GM21576 (cell line): ENCODE results near the gene PRKCA.

Experiments
- ATAC-seq: cut with Tn5 transposase; IDR thresholded peaks from one replicate; pipeline ENCODE4 v1.9.1; 2021; ENCODE audit warnings: mild to moderate bottlenecking, moderate library complexity; ENCODE audit not compliant: unreplicated experiment

PRKCA gene

GRCh38 chr17:66781135-66781534 is 478.7 kb downstream of the PRKCA start:
- ATAC-seq = no peak

GRCh38 chr17:66782851-66783250 is 480.4 kb downstream of the PRKCA start:
- no peak for ATAC-seq

- no peak for ATAC-seq
Observed at GRCh38 chr17:66783656-66784381, 481.4 kb downstream of the PRKCA start.

DNA sequence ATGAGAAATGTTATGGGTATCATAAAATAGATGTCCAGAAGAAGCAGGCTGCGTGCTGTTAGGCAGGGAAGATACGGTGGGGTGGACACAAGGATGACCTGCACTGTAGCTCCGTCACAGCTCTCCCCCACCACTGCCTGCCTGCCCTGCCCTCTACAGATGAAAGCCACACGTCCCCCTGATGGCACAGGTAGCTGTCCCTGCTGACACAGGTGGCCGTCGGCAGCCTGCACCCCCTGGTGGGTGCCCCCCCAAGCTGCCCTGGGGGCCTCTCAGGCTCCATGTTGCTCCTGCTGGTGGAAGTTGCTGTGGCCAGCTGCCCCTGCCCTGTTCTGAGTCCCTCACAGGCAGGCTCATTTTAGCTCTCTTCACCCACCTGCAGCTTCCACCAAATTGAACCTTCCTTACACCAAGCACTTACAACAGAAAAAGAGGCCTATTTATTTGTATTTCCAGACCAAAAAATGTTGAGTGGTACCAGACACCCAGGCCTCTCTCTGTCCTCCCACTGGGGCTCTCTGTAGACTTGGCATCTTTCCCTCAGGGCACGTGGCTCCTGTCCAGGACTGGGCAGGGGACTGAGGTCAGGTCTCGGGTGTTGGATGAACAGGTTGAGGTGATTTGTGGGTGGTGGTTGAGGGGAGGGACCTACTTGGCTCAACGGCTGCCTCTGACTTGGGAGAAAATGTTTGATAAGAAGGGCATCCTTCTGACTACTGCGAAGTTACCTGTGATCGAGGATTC is 482.4 kb downstream of the PRKCA start:
- ATAC-seq = no peak

GRCh38 chr17:66786107-66786506 is 483.7 kb downstream of the PRKCA start:
- ATAC-seq = no peak

DNA sequence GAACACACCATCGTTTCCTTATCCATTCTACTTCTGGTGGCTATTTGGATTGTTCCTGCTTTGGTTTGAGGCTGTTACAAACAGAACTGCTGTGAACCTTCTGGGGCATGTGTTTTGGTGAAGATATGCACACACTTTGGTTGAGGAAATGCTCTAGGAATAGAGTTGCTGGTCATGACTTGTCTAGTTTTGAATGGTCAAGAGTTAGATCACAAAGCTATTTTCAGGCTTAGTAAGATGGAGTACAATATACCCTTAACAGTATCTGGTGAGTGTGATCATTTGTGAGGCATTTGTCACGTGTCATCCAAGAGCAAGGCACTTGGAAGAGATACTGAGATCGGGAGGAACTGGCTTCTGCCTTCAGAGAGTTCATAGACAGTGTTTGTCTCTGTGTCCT is 485.5 kb downstream of the PRKCA start:
- no peak for ATAC-seq

DNA sequence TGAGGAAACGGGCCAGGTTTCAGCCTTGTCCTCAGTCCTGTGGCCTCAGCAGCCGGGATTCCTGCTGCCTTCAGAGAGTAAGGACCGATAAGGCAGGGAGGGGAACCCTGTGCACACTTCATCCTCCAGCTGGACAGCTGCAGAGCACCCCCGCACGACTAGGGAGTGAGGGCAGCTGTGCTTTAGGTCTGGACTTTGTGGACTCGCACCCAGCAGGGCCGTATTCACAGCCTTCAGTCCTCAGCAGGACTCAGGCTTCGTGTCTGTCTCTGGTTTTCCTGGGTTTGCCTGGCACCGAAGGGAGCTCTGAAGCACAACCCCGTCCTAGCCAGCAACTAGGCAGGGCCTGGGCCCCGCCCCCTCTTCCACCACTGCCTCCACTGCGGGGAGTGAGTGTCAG is 486.7 kb downstream of the PRKCA start:
- ATAC-seq = no peak

DNA sequence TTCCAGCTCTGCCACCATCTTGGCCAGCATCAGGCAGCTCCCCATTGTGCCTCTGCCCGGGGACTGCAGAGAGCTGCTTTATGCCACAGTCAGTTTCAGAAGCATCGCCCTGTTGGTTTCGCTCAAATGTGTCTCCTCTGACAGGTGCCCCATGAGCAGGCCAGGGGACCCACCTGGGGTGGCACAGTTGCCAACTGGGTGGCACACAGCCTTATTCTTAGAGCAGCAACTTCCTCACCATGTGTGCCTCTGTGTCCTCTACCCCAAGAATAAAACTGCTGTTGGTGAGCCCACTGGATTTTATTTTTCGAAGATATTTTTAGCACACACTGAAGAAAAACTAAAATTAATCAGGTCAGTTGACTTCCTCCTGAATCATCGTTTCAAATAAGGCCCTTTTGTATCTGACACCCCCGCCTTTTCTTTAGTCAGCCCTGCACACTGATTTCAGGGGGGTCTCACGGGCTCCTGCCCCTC is 487.6 kb downstream of the PRKCA start:
- no peak for ATAC-seq

- no peak for ATAC-seq
Observed at GRCh38 chr17:66790501-66791061, 488.2 kb downstream of the PRKCA start.

DNA sequence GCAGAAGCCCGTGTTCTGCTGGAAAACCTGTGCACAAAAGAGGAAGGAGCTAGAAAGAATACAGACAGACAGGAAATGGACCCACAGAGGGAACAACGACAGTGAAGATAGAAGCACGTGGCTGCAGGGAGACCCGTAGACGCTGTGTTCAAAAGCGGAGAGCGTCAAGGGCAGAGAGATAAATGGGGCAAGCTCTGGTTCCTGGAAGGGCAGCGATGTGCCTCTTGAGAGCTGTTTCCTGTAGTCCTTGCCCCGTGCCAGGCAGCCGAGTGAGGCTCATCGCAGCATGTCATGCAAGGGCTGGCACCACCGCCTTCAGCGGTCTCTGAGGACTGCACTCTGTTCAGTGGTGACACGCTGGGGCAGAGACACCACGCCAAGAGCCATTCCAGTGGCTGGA is 488.9 kb downstream of the PRKCA start:
- ATAC-seq = no peak

DNA sequence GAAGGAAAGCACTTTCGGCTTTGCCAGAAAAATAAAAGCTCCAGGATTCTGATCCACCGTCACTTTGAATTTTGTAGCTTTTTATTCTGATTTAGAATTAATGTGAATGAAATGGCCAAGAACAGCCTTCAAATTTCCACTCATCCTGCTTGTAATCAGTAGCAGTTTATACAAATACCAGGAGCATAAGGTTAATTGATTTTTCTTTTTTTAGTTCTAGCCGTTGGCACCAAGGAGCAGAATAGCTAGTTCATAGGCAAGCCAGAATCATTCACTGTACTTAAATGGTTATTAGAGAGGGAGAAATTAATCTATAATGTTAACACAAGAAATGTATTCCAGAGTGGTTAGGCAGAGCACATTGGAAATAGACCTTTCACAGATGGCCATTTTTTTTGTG is 491.4 kb downstream of the PRKCA start:
- ATAC-seq = no peak

DNA sequence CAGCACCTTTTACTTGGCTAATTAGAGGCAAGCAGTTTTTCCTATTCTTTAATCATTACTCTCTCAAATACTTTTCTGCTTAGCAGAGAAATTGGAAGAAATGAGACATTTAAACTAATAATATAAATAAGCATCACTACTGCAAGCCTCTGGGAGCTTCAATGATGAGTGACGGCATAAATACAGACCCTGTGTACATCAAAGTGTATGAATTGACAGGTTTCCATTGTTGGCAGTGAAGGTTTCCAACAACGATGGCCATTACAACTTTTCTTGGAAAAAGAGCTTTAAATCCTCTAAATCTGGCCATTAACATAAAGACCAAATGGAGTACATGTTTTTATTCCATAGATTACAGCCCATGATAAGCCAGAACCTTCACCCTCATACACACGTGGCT is 493.1 kb downstream of the PRKCA start:
- ATAC-seq = no peak

- no peak for ATAC-seq
Observed at GRCh38 chr17:66799849-66800537, 497.6 kb downstream of the PRKCA start.

GRCh38 chr17:66803474-66803951 is 501.1 kb downstream of the PRKCA start:
- no peak for ATAC-seq

DNA sequence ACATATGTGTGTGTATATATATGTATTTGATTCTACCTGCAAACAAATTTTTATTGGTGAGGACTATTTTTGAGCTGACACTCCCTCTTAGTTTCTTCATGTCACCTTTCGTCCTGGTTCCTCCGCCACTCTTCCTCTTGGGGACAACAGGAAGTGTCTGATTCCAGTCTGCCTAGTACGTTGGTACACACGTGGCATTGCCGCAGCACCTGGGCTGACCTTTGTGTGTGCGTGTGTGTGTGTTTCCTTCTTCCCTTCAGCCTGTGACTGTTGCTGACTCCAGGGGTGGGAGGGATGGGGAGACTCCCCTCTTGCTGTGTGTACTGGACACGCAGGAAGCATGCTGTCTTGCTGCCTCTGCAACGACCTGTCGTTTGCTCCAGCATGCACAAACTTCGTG is 503.2 kb downstream of the PRKCA start:
- ATAC-seq = no peak

GRCh38 chr17:66807182-66807581 is 504.8 kb downstream of the PRKCA start:
- ATAC-seq = no peak

- no peak for ATAC-seq
Observed at GRCh38 chr17:66809408-66809807, 507.0 kb downstream of the PRKCA start.

GRCh38 chr17:66810951-66811682 is 508.7 kb downstream of the PRKCA start:
- no peak for ATAC-seq

GRCh38 chr17:66811683-66812054 is 509.3 kb downstream of the PRKCA start:
- ATAC-seq = no peak

- no peak for ATAC-seq
Observed at GRCh38 chr17:66812571-66812970, 510.2 kb downstream of the PRKCA start.

GRCh38 chr17:66813296-66813695 is 510.9 kb downstream of the PRKCA start:
- ATAC-seq = no peak
